Brain pericyte (primary cell): ENCODE data around the gene P2RX7.
"Not testable (repeated sequence)": the region's sequence is repeated elsewhere in the genome, so short reads cannot be mapped to it uniquely, and the experiment has no call there.

Experiments used
- DNase-seq: peaks from one replicate; pipeline ENCODE4 v3.0.0-alpha.2; 2012; ENCODE audit warnings: low read depth, low spot score

The P2RX7 gene

GRCh38 chr12:121205491-121205890 is 72.8 kb downstream of the P2RX7 start:
- no peak for DNase-seq

DNA sequence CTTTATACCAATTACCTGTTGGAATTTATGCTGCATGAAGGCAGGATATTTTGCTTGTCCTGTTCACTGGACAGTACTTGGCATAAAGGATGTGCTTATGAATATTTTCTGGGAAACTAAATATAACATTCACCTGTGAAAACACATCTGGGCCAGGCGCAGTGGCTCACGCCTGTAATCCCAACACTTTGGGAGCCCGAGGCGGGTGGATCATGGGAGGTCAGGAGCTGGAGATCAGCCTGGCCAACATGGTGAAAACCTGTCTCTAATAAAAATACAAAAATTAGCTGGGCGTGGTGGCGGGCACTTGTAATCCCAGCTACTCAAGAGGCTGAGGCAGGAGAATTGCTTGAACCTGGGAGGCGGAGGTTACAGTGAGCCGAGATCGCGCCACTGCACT is 75.9 kb downstream of the P2RX7 start:
- DNase-seq: not testable (repeated sequence)

DNA sequence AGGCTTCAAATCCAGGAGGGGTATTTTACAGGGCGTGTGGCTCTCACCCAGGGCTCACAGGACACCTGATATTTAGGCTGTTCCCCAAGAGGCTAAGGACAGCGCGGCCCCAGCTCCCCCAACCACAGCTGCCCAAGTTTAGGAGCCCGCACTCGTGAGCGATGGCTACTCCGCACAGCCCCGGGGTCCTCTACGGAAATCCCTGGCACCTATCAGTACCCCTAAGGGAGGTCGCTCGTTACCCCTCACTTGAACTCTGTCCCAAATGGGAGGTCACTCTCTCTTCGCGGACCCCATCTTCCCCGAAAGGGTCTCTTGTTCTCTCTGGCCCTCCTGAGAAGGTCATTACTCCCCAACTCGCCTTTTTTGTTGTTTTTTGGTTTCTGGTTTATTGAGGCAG is 76.5 kb downstream of the P2RX7 start:
- DNase-seq: no peak

- no peak for DNase-seq
Observed at GRCh38 chr12:121209624-121210572, 77.2 kb downstream of the P2RX7 start, which contains the start of gene P2RX4. Gene P2RX4, plus strand, starts transcription at chr12:121210129. Its CDS starts 36 bp downstream, at chr12:121210165.

DNA sequence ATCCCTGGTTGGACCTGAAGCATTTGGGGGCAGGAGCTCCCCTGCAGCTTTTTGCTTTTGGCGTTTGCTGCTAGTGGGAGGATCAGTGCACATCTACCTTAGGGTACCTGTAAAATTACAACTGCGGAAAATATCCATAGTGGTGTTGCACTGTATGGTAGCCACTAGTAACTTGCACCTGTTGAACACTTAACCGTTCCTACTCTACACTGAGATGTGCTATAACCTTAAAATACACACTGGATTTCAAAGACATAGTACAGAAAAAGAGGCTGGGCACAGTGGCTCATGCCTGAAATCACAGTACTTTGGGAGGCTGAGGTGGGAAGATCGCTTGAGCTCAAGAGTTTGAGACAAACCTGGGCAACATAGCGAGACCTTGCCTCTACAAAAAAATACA is 80.2 kb downstream of the P2RX7 start:
- no peak for DNase-seq

DNA sequence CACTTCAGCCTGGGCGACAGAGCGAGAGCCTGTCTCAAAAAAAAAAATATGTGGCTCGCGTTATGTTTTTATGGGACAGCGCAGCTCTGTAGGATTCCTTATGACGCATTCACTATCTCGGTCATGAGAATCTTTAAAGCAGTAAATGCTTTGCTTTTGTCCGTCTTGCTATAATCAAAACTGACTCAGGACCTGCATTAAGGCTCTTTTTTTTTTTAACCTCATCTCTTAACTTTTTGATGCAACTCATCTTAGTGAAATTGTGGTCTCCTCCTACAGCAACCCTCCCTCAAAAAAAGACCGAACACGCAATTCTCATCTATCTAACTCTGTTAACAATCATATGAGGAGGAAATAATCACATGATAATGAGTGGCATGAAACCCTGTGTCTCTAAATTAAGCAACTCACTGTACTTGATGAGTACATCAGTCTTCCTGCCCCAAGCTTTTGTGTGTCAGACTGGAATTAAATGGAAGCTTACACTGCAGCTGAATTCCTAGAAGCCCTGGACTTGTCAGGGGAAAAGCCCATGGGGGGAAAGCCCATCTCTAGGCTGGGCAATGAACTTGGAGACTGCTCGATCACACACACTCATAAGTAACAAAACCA is 81.6 kb downstream of the P2RX7 start:
- DNase-seq: no peak

DNA sequence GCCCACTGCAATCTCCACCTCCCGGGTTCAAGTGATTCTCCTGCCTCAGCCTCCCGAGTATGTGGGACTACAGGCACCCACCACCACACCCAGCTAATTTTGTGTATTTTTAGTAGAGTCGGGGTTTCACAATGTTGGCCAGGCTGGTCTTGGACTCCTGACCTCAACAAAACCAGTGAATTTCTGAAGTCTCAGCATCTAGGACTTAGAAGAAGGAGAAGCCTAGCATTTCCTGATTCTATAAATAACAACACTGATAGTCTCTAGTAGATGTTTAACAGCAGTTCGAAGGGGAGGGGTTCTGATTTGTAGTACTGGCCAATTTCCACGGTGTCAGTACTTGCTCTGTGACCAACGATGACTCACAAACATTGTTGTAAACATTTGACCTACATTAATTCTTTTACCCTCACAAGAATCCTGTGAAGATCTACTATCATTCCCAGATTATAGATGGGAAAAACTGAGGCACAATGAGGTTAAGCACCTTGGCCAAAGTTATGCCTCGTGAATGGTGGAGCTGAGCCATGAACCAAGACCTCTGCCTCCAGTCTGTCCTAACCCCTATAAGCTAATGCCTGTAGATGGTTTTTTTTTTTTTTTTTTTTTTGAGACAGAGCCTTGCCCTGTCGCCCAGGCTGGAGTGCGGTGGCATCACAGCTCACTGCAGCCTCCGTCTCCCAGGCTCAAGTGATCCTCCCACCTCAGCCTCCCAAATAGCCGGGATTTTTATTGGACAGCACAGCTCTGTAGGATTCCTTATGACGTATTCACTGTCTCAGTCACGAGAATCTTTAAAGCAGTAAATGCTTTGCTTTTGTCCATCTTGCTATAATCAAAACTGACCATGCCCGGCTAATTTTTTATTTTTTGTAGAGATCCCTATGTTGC is 82.4 kb downstream of the P2RX7 start:
- no peak for DNase-seq

- no peak for DNase-seq
Observed at GRCh38 chr12:121216102-121216501, 83.4 kb downstream of the P2RX7 start.

DNA sequence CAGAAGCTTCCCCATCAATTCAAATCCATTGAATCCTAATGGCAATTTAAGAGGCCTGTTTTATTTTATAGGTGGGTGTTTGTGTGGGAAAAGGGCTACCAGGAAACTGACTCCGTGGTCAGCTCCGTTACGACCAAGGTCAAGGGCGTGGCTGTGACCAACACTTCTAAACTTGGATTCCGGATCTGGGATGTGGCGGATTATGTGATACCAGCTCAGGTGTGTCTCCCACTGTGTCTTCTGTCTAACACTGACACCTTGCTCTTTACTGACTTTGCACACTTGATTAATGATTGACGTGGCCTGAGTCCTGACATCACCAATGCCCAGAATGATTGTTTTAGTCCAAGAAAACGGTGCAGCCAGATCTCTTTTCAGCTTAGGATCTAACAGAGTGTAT is 84.4 kb downstream of the P2RX7 start:
- DNase-seq: no peak

DNA sequence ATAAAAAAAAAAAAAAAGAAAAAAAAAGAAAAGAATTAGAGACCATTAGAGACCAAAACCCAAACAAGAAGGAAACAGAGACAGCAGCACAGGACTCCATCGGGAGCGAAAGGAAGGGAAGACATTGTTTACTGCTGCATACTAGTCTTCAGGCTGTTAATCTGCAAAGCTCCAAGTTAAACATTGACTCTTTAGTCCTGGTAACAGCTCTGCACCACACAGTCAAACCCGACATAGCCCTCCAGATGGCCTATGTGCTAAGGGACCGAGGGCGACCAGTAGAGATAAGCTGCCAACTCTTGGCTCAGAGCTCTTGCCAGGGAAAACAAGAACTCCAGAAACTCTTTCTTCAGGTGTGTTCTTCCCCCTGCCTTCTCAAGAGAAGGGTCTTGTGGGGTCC is 85.1 kb downstream of the P2RX7 start:
- DNase-seq: no peak

DNA sequence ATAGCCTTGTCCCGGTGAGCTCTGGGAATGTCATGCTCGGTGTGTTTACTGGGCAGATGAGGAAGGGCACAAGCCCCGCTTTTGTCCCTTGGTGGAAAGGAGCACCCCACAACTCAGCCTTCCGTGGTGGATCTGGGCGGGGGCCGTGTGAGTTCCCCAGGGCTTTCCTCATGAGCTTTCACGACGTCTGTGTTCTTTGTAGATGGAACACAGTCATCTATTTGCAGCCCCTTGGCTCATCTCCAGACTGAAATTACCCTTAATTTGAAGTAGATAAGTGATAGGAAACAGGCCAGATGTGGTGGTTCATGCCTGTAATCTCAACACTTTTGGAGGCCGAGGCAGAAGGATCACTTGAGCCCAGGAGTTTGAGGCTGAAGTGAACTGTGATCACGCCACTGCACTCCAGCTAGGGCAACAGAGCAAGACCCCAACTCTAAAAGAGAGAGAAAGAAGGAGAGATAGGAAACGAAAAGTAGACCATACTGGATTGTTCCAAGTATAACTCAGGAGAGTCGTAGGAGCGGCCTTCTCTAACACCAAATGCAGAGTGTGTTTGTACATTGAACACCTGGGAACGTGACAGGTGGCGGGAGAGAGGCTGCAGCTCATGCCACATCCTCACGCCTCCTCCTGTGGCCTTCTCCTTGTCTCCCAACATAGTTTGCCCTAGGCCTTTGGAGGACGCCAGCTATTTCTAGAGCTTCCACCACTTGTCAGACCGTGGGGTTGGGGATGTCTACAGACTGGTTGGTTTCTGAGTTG is 86.1 kb downstream of the P2RX7 start:
- DNase-seq: no peak

- no peak for DNase-seq
Observed at GRCh38 chr12:121219353-121219986, 86.8 kb downstream of the P2RX7 start.

- no peak for DNase-seq
Observed at GRCh38 chr12:121222847-121223246, 90.2 kb downstream of the P2RX7 start.

GRCh38 chr12:121223292-121224285 is 90.9 kb downstream of the P2RX7 start:
- no peak for DNase-seq

- no peak for DNase-seq
Observed at GRCh38 chr12:121224591-121224990, 91.9 kb downstream of the P2RX7 start.

DNA sequence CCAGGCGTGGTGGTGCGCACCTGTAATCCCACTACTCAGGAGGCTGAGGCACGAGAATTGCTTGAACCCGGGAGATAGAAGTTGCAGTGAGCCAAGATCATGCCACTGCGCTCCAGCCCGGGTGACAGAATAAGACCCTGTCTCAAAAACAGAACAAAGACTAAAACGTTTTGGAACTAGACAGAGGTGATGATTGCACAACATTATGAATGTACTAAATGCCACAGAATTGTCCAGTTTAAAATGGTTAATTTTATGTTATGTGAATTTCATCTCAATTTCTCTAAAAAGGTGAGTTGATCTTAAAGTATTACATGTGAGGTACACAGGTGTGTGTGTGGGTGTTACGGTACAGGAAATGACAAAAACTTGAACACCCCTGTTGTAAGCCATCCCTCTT is 93.7 kb downstream of the P2RX7 start:
- DNase-seq: no peak

DNA sequence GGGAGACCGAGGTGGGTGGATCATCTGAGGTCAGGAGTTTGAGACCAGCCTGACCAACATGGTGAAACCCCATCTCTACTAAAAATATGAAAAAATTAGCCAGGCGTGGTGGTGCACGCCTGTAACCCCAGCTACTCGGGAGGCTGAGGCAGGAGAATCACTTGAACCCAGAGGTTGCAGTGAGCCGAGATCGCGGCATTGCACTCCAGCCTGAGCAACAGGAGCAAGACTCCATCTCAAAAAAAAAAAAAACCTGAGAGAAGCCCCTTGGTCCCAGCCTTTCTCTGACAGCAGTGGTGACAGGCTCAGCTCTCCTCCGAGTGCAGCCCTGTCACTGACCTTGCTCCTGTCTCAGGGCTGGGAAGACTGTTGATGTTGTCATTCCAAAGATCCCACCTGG is 94.2 kb downstream of the P2RX7 start:
- not testable (repeated sequence) for DNase-seq

DNA sequence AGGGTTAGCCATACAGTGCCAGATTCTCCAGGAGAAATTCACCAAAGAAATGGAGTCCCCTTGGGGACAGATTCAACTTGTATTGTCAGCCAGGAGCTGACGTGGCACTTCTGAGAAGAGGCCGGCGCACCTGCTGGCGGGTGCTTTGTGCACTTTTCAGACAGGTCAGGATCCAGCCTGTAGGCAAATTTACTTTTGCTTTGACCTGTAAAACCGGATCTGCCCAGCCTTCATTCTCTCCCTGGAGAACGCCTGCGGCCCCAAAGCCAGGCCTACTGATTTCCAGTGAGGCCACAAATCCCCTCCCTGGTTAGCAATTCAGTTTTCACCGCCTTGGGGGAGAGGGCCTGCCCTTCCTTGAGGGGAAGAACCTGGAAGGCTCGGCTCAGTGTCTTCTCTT is 94.6 kb downstream of the P2RX7 start:
- no peak for DNase-seq

GRCh38 chr12:121228919-121229665 is 96.4 kb downstream of the P2RX7 start:
- no peak for DNase-seq
